Transverse colon (tissue), 4 donors: ENCODE measurements around the gene FOXP2. TPM values are rescaled to one million over a fixed set of nuclear protein-coding genes. Genes with fewer than 3 reads are reported as not detected.

Source experiments
- DNase-seq: peaks from one replicate; pipeline ENCODE4 v3.0.0-alpha.2; 2019
- H3K27ac ChIP-seq, 4 donors: fragments of 200-600 bp; sonication (generic); 2 replicates each; pipeline ENCODE4 v1.5.1; 2016 to 2018; ENCODE audit warnings: inconsistent platforms in 4 of 4
- H3K27me3 ChIP-seq: fragments of 200-600 bp; sonication (generic); 2 replicates; pipeline ENCODE4 v1.5.1; 2017; ENCODE audit warnings: inconsistent platforms
- H3K36me3 ChIP-seq, 4 donors: fragments of 200-600 bp; sonication (generic); 2 replicates each; pipeline ENCODE4 v1.5.1; 2017 to 2019; ENCODE audit warnings: inconsistent platforms in 4 of 4
- H3K4me1 ChIP-seq, 4 donors: fragments of 200-600 bp; sonication (generic); 2 replicates each; pipeline ENCODE4 v1.5.1; 2017 to 2020; ENCODE audit warnings: inconsistent platforms in 4 of 4
- H3K4me3 ChIP-seq, 4 donors: fragments of 200-600 bp; sonication (generic); 1 replicate in 1 of 4; 2 replicates in 3 of 4; pipeline versions ENCODE4 v1.5.1 to v1.6.1; 2017 to 2019; ENCODE audit warnings: inconsistent platforms in 4 of 4
- H3K9me3 ChIP-seq, 2 donors: fragments of 200-600 bp; sonication (generic); 2 replicates each; pipeline ENCODE4 v1.5.1; 2017 to 2019; ENCODE audit warnings: inconsistent platforms in 2 of 2
- CTCF ChIP-seq, 5 experiments: fragments of 200-600 bp in 3 of 5; fragments of 450-650 bp in 2 of 5; sonication (generic) in 3 of 5; IDR thresholded peaks; 1 replicate in 2 of 5; 2 replicates in 3 of 5; pipeline ENCODE4 v1.5.1; 2016 to 2017; ENCODE audit warnings: antibody characterized with exemption in 5 of 5, inconsistent platforms in 3 of 5, mild to moderate bottlenecking in 2 of 5, moderate library complexity in 1 of 5
- EP300 ChIP-seq: sonication (generic); formaldehyde crosslinking; IDR thresholded peaks from one replicate; pipeline ENCODE4 v1.6.1; 2017; ENCODE audit warnings: antibody characterized with exemption, low read depth
- POLR2A ChIP-seq: fragments of 450-650 bp; IDR thresholded peaks from one replicate; pipeline ENCODE4 v1.6.1; 2016; ENCODE audit warnings: antibody characterized with exemption, mild to moderate bottlenecking, moderate library complexity
- POLR2AphosphoS5 ChIP-seq, 3 donors: sonication (generic); formaldehyde crosslinking; IDR thresholded peaks; one replicate each; pipeline ENCODE4 v1.6.1; 2016; ENCODE audit warnings: antibody characterized with exemption in 3 of 3
- WGBS, 2 donors: methylation state at CpG; one replicate each; pipeline ENCODE4 v1.1.5; 2018; ENCODE audit warnings: low coverage in 1 of 2; 5-methylcytosine and 5-hydroxymethylcytosine counted together
- in situ Hi-C, 4 donors: fragments of 200-750 bp; cut with MboI; loops; one replicate each; pipeline versions ENCODE4 v1.15.0 to v1.15.1; 2017; ENCODE audit warnings: low sequenced_read_pairs in 3 of 4, low pct_ligation_motif_present in 1 of 4, low pct_unique_long_range_greater_than_20kb in 1 of 4
- intact Hi-C: fragments of 100-400 bp; cut with DNase I; formaldehyde crosslinking; loops from one replicate; pipeline ENCODE4 v1.15.1; 2023; ENCODE audit warnings: low total_unique reads
- total RNA-seq, 4 donors: library from RNA; depleted of rRNA; stranded (reverse); fragments of >200 nt; gene quantifications; one replicate each; pipeline ENCODE4 v1.1.0, GENCODE V29; 2016

The FOXP2 gene
- total RNA-seq, 4 donors from 2014 or later: 20.5 to 102 (median 34.0) TPM

- Histone ChIP-seq H3K36me3 (no peaks in the 10 kb centered on the region), H3K27me3 (no peaks in the 10 kb centered on the region), H3K4me3 (no peak overlapping the region), H3K27ac (no peak overlapping the region), H3K4me1 (no peaks in the 10 kb centered on the region), H3K9me3 (no peaks in the 10 kb centered on the region)
- TF ChIP-seq POLR2A: no peak
- TF ChIP-seq CTCF (IDR thresholded peaks at IDR 0.05): no peak
- TF ChIP-seq EP300: no peak
- no peak for TF ChIP-seq POLR2AphosphoS5 (IDR thresholded peaks at IDR 0.05)
- in situ Hi-C loops: no loop called here
- 50 to 71% methylated on average over 2 to 4 of the region's 4 CpGs for WGBS, 2 donors
- DNase-seq: no peak
- intact Hi-C loops: no loop called here
Measured at GRCh38 chr7:114711241-114711640, 296.6 kb downstream of the FOXP2 start.

- TF ChIP-seq CTCF (IDR thresholded peaks at IDR 0.05) (no peak), POLR2A (no peak), POLR2AphosphoS5 (IDR thresholded peaks at IDR 0.05) (no peak), EP300 (no peak)
- no peaks in the 10 kb centered on the region for H3K36me3 ChIP-seq
- intact Hi-C loops (no loop called here), in situ Hi-C loops (no loop called here)
- H3K9me3 ChIP-seq: no peaks in the 10 kb centered on the region
- WGBS, 2 donors: 40 to 61% methylated on average over 3 of the region's 3 CpGs
- H3K4me3 ChIP-seq: no peak overlapping the region
- H3K4me1 ChIP-seq: no peaks in the 10 kb centered on the region
- H3K27me3 ChIP-seq: no peaks in the 10 kb centered on the region
- DNase-seq: no peak
- no peak overlapping the region for H3K27ac ChIP-seq
Measured at GRCh38 chr7:114715907-114716306, 301.3 kb downstream of the FOXP2 start.

GRCh38 chr7:114718861-114719260, 304.2 kb downstream of the FOXP2 start:
- Histone ChIP-seq H3K4me1 (no peaks in the 10 kb centered on the region), H3K9me3 (no peaks in the 10 kb centered on the region), H3K27me3 (no peaks in the 10 kb centered on the region), H3K36me3 (no peaks in the 10 kb centered on the region), H3K27ac (no peak overlapping the region), H3K4me3 (no peak overlapping the region)
- intact Hi-C loops (no loop called here), in situ Hi-C loops (no loop called here)
- no peak for DNase-seq
- 80 to 81% methylated on average over 3 of the region's 3 CpGs for WGBS, 2 donors
- TF ChIP-seq CTCF (IDR thresholded peaks at IDR 0.05) (no peak), POLR2AphosphoS5 (IDR thresholded peaks at IDR 0.05) (no peak), POLR2A (no peak), EP300 (no peak)

GRCh38 chr7:114720725-114721124, 306.1 kb downstream of the FOXP2 start:
- in situ Hi-C loops: no loop called here
- Histone ChIP-seq H3K4me1 (no peaks in the 10 kb centered on the region), H3K27me3 (no peaks in the 10 kb centered on the region), H3K27ac (no peak overlapping the region), H3K9me3 (no peaks in the 10 kb centered on the region), H3K4me3 (no peak overlapping the region), H3K36me3 (no peaks in the 10 kb centered on the region)
- no peak for DNase-seq
- WGBS, 2 donors: 63 to 94% methylated on average over 2 to 4 of the region's 4 CpGs
- intact Hi-C loops: no loop called here
- TF ChIP-seq POLR2AphosphoS5 (IDR thresholded peaks at IDR 0.05) (no peak), EP300 (no peak), POLR2A (no peak), CTCF (IDR thresholded peaks at IDR 0.05) (no peak)
